GM13977 (cell line): ENCODE data around the gene UQCRC1.

Experiments
- DNase-seq: peaks from one replicate; pipeline ENCODE4 v3.0.0; 2012; ENCODE audit warnings: low spot score
- CTCF ChIP-seq: IDR thresholded peaks from 2 replicates; pipeline ENCODE4 v1.5.1; 2012; ENCODE audit warnings: mild to moderate bottlenecking, control low read depth; ENCODE audit not compliant: insufficient read depth; ENCODE audit errors: extremely low read depth, missing control alignments
- in situ Hi-C: fragments of 300-500 bp; cut with MboI; formaldehyde crosslinking; loops from one replicate; pipeline ENCODE4 v1.12.0; 2022; ENCODE audit warnings: low sequenced_read_pairs, low pct_unique_long_range_greater_than_20kb, mixed read lengths, inconsistent platforms; ENCODE audit not compliant: unreplicated experiment

UQCRC1 gene

GRCh38 chr3:48591436-48591835 is 18.0 kb downstream of the UQCRC1 start:
- no peak for DNase-seq
- no peak for TF ChIP-seq CTCF
- in situ Hi-C loops: no loop called here

- no peak for TF ChIP-seq CTCF
- no peak for DNase-seq
- in situ Hi-C loops: no loop called here
Measured at GRCh38 chr3:48588230-48588629, 21.2 kb downstream of the UQCRC1 start.

- TF ChIP-seq CTCF: no peak
- in situ Hi-C loops: no loop called here
Measured at GRCh38 chr3:48587686-48588085, 21.8 kb downstream of the UQCRC1 start.

GRCh38 chr3:48585411-48585810 is 24.0 kb downstream of the UQCRC1 start:
- no peak for DNase-seq
- no peak for TF ChIP-seq CTCF
- in situ Hi-C loops: no loop called here

More at GRCh38 chr3:48587686-48588085, 21.8 kb downstream of the UQCRC1 start:
- no peak for DNase-seq

GRCh38 chr3:48584836-48585235 is 24.6 kb downstream of the UQCRC1 start:
- DNase-seq: no peak
- no peak for TF ChIP-seq CTCF
- in situ Hi-C loops: no loop called here

- no peak for TF ChIP-seq CTCF
- no peak for DNase-seq
- in situ Hi-C loops: no loop called here
Measured at GRCh38 chr3:48581621-48582481, 27.6 kb downstream of the UQCRC1 start.
